Activated naive CD4-positive, alpha-beta T cell treated with anti-CD3 and anti-CD28 coated beads, Interleukin-2, amount 10 ng/mL, durations not matched to agents 7 days and 5 days (primary cell): ENCODE data around the gene AMZ1.
"Not testable (repeated sequence)": the region's sequence is repeated elsewhere in the genome, so short reads cannot be mapped to it uniquely, and the experiment has no call there.

Experiments used
- CTCF ChIA-PET: fragments of 350-600 bp; sonication (Branson Sonifier 250); formaldehyde crosslinking; loops from one replicate; lab custom pipeline; 2021; ENCODE audit warnings: antibody characterized with exemption; lab: Charles Lee
- DNase-seq: peaks from one replicate; pipeline ENCODE4 v3.0.0-alpha.2; 2020
- H3K27ac Mint-ChIP-seq: one replicate; pipeline ENCODE4 v1.8.0; 2021; ENCODE audit warnings: mild to moderate bottlenecking, moderate library complexity, mixed read lengths
- H3K27me3 Mint-ChIP-seq: one replicate; pipeline ENCODE4 v1.8.0; 2021; ENCODE audit warnings: mild to moderate bottlenecking, mixed read lengths
- H3K36me3 Mint-ChIP-seq: one replicate; pipeline ENCODE4 v1.8.0; 2021; ENCODE audit warnings: mixed read lengths
- H3K4me1 Mint-ChIP-seq: one replicate; pipeline ENCODE4 v1.8.0; 2021; ENCODE audit warnings: mixed read lengths
- H3K4me3 Mint-ChIP-seq: one replicate; pipeline ENCODE4 v1.8.0; 2021; ENCODE audit warnings: mild to moderate bottlenecking, moderate library complexity, mixed read lengths
- H3K9me3 Mint-ChIP-seq: one replicate; pipeline ENCODE4 v1.8.0; 2021; ENCODE audit warnings: mixed read lengths

Gene AMZ1

GRCh38 chr7:2668401-2668800 is 19.6 kb upstream of the AMZ1 start:
- H3K4me3 Mint-ChIP-seq: no peak overlapping the region
- H3K36me3 Mint-ChIP-seq: no peaks in the 10 kb centered on the region
- CTCF ChIA-PET: interaction anchor here (0.8 to 10.4 kb wide), 2 partner anchors 16 to 43 kb away, joined by 3 to 222 read pairs; no protein-coding TSS in a partner anchor
- no peaks in the 10 kb centered on the region for H3K9me3 Mint-ChIP-seq
- no peak for DNase-seq
- H3K27ac Mint-ChIP-seq: no peak overlapping the region
- peaks cover 12% of the 10 kb centered on the region for H3K4me1 Mint-ChIP-seq
- peaks cover 66% of the 10 kb centered on the region for H3K27me3 Mint-ChIP-seq

GRCh38 chr7:2670171-2670570 is 17.8 kb upstream of the AMZ1 start:
- Mint-ChIP-seq H3K9me3 (no peaks in the 10 kb centered on the region), H3K27ac (no peak overlapping the region), H3K4me1 (peaks cover 12% of the 10 kb centered on the region), H3K27me3 (peaks cover 80% of the 10 kb centered on the region), H3K36me3 (no peaks in the 10 kb centered on the region), H3K4me3 (no peak overlapping the region)
- DNase-seq: no peak
- CTCF ChIA-PET: interaction anchor here (1.2 to 10.4 kb wide), 8 partner anchors 11 to 219 kb away, joined by 3 to 222 read pairs (median 8); no protein-coding TSS in a partner anchor

- no peak overlapping the region for H3K27ac Mint-ChIP-seq
- H3K4me1 Mint-ChIP-seq: peaks cover 11% of the 10 kb centered on the region
- peaks cover 79% of the 10 kb centered on the region for H3K27me3 Mint-ChIP-seq
- no peak overlapping the region for H3K4me3 Mint-ChIP-seq
- peaks cover 2% of the 10 kb centered on the region for H3K9me3 Mint-ChIP-seq
- no peaks in the 10 kb centered on the region for H3K36me3 Mint-ChIP-seq
- peak; percentile 77 for DNase-seq
- CTCF ChIA-PET: interaction anchor here (1.1 to 10.4 kb wide), 10 partner anchors 10 to 220 kb away, joined by 3 to 222 read pairs (median 6); no protein-coding TSS in a partner anchor
Observed at GRCh38 chr7:2670720-2671391, 17.1 kb upstream of the AMZ1 start.

GRCh38 chr7:2673214-2673613 is 14.8 kb upstream of the AMZ1 start:
- CTCF ChIA-PET: interaction anchor here (1.9 to 10.4 kb wide), 2 partner anchors 26 to 38 kb away, joined by 7 to 222 read pairs; no protein-coding TSS in a partner anchor

GRCh38 chr7:2673934-2674333 is 14.1 kb upstream of the AMZ1 start:
- CTCF ChIA-PET: interaction anchor here (1.9 to 10.4 kb wide), 2 partner anchors 25 to 38 kb away, joined by 7 to 222 read pairs; no protein-coding TSS in a partner anchor
- no peak overlapping the region for H3K27ac Mint-ChIP-seq
- H3K9me3 Mint-ChIP-seq: peaks cover 2% of the 10 kb centered on the region
- H3K27me3 Mint-ChIP-seq: peaks cover 53% of the 10 kb centered on the region
- no peaks in the 10 kb centered on the region for H3K36me3 Mint-ChIP-seq
- DNase-seq: no peak
- H3K4me3 Mint-ChIP-seq: no peak overlapping the region
- peaks cover 11% of the 10 kb centered on the region for H3K4me1 Mint-ChIP-seq

More at GRCh38 chr7:2673214-2673613, 14.8 kb upstream of the AMZ1 start:
- not testable (repeated sequence) for H3K4me3 Mint-ChIP-seq, H3K9me3 Mint-ChIP-seq, DNase-seq, H3K36me3 Mint-ChIP-seq, H3K27ac Mint-ChIP-seq
- H3K27me3 Mint-ChIP-seq: peaks cover 60% of the 10 kb centered on the region
- H3K4me1 Mint-ChIP-seq: peaks cover 11% of the 10 kb centered on the region

- DNase-seq: no peak
- Mint-ChIP-seq H3K9me3 (peaks cover 2% of the 10 kb centered on the region), H3K27ac (no peak overlapping the region), H3K27me3 (peaks cover 53% of the 10 kb centered on the region), H3K4me1 (peaks cover 8% of the 10 kb centered on the region), H3K4me3 (no peak overlapping the region), H3K36me3 (no peaks in the 10 kb centered on the region)
- CTCF ChIA-PET: interaction anchor here (0.8 to 1.5 kb wide), 3 partner anchors 33 to 36 kb away, joined by 3 read pairs; no protein-coding TSS in a partner anchor
Observed at GRCh38 chr7:2675256-2675764, 12.7 kb upstream of the AMZ1 start.

GRCh38 chr7:2676576-2676975 is 11.4 kb upstream of the AMZ1 start:
- H3K27ac Mint-ChIP-seq, H3K4me3 Mint-ChIP-seq, DNase-seq, CTCF ChIA-PET, H3K36me3 Mint-ChIP-seq, H3K9me3 Mint-ChIP-seq, H3K4me1 Mint-ChIP-seq: not testable (repeated sequence)
- peaks cover 55% of the 10 kb centered on the region for H3K27me3 Mint-ChIP-seq

- H3K4me1 Mint-ChIP-seq, DNase-seq, H3K4me3 Mint-ChIP-seq, H3K9me3 Mint-ChIP-seq, CTCF ChIA-PET, H3K27ac Mint-ChIP-seq, H3K36me3 Mint-ChIP-seq: not testable (repeated sequence)
- H3K27me3 Mint-ChIP-seq: peaks cover 58% of the 10 kb centered on the region
Observed at GRCh38 chr7:2678454-2678853, 9.5 kb upstream of the AMZ1 start.

- not testable (repeated sequence) for H3K36me3 Mint-ChIP-seq, H3K4me1 Mint-ChIP-seq, DNase-seq, H3K9me3 Mint-ChIP-seq, H3K27ac Mint-ChIP-seq, H3K4me3 Mint-ChIP-seq
- H3K27me3 Mint-ChIP-seq: peaks cover 57% of the 10 kb centered on the region
- CTCF ChIA-PET: interaction anchor here (0.6 to 4.8 kb wide), 6 partner anchors 8 to 151 kb away, joined by 3 to 42 read pairs (median 7); no protein-coding TSS in a partner anchor
Observed at GRCh38 chr7:2679135-2680127, 8.6 kb upstream of the AMZ1 start.

GRCh38 chr7:2680256-2680655 is 7.7 kb upstream of the AMZ1 start:
- Mint-ChIP-seq H3K36me3 (no peaks in the 10 kb centered on the region), H3K27ac (no peak overlapping the region), H3K4me1 (no peaks in the 10 kb centered on the region), H3K9me3 (peaks cover 2% of the 10 kb centered on the region), H3K27me3 (peaks cover 54% of the 10 kb centered on the region), H3K4me3 (no peak overlapping the region)
- CTCF ChIA-PET: interaction anchor here (1.0 to 4.8 kb wide), 9 partner anchors 9 to 230 kb away, joined by 3 to 42 read pairs (median 4); no protein-coding TSS in a partner anchor
- no peak for DNase-seq

- Mint-ChIP-seq H3K9me3 (no peaks in the 10 kb centered on the region), H3K27ac (no peak overlapping the region), H3K4me3 (no peak overlapping the region), H3K4me1 (no peaks in the 10 kb centered on the region), H3K36me3 (no peaks in the 10 kb centered on the region), H3K27me3 (peaks cover 57% of the 10 kb centered on the region)
- CTCF ChIA-PET: interaction anchor here (0.8 to 4.8 kb wide), 11 partner anchors 9 to 230 kb away, joined by 3 to 42 read pairs (median 7); no protein-coding TSS in a partner anchor
- DNase-seq: peak; percentile 70
Observed at GRCh38 chr7:2680792-2681490, 7.1 kb upstream of the AMZ1 start.

- no peak overlapping the region for H3K4me3 Mint-ChIP-seq
- no peak for DNase-seq
Observed at GRCh38 chr7:2681929-2682799, 5.8 kb upstream of the AMZ1 start.

More at GRCh38 chr7:2681929-2682799, 5.8 kb upstream of the AMZ1 start:
- Mint-ChIP-seq H3K36me3 (no peaks in the 10 kb centered on the region), H3K4me1 (no peaks in the 10 kb centered on the region), H3K27ac (no peak overlapping the region), H3K9me3 (no peaks in the 10 kb centered on the region), H3K27me3 (peaks cover 69% of the 10 kb centered on the region)
- CTCF ChIA-PET: interaction anchor here (1.4 to 4.8 kb wide), 8 partner anchors 7 to 231 kb away, joined by 4 to 42 read pairs (median 10); no protein-coding TSS in a partner anchor
